Measurements from ENCODE around the gene ATXN7L3. TPM values are rescaled to one million over a fixed set of nuclear protein-coding genes. Genes with fewer than 3 reads are reported as not detected.
A peak's percentile ranks its signal among the peaks of the same experiment; 100 is the strongest.

Gene ATXN7L3
- total RNA-seq, 1 experiment from 2014 or later, result 93.1 TPM

DNA sequence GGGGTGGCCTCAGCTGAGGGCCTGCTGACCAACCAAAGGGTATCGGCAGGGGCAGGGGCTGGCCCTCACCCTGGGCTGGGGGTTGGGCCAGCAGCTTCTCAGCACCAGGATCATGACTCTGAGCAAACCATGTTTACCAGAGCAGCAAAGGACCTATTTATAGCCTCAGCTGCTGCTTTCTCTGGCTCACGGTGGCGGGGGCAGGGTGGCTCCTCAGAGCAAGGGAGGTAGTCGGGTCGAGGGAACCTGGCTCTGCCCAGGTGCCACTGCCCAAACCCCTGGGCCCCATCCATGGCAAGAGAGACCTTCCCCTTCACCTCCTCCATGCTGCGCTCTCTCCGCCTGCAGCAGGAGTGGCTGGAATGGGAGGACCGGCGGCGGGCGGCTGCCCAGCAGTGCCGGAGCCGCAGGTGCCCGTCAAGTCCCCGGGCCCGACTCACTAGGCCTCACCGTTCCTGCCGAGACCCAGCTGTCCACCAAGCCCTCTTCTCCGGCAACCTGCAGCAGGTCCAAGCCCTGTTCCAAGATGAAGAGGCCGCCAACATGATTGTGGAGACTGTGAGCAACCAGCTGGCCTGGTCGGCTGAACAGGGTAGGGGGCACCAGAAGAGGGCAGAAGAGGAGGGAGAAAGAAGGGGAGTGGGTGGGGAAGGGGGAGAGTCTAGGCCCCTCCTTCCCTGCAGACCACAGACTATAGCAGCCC, 29.0 kb downstream of the ATXN7L3 start, which contains the start of gene ASB16:
TSS of gene ASB16 (plus strand) at position 206 of the 703 bp plus-strand sequence. CDS start at position 292, 86 bp downstream.
- Mint-ChIP-seq H3K27ac (ENCODE audit: unreplicated experiment) (no peak within 1 kb of the TSS), H3K36me3 (ENCODE audit: insufficient read depth, unreplicated experiment) (peaks cover 45% of the 10 kb centered on the region), H3K9me3 (ENCODE audit: low read depth, unreplicated experiment) (no peaks in the 10 kb centered on the region), H3K4me3 (ENCODE audit: low read depth, unreplicated experiment) (no peak within 1 kb of the TSS), H3K4me1 (ENCODE audit: low read depth, unreplicated experiment) (peaks cover 12% of the 10 kb centered on the region), H3K27me3 (ENCODE audit: unreplicated experiment) (no peaks in the 10 kb centered on the region)
- intact Hi-C loops (cut with micrococcal nuclease; ENCODE audit: unreplicated experiment), result no loop called here
- no TSS peak for BruUV-seq (replicated peaks)
- no peak for TF ChIP-seq CTCF (IDR thresholded peaks at IDR 0.05; ENCODE audit: unreplicated experiment)
- DNase-seq, result no peak
- CTCF ChIA-PET, result no interaction called here

DNA sequence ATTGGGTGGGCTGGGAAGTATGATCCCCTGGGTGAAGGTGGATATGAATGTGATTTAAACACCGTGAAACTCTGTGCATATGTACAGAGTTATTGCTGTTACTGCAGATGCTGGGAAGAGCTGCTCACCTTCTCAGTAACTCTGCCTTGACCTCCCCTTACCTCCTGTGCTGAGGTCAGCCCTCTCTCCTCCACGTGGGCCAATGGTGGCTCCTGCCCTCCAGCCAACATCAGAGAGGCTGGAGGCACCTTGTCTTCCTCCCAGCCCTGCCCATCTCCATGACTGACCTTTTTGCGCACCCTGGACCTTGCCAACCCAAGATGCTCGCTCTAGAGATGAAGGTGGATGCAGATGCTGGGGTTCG, 29.6 kb downstream of the ATXN7L3 start:
- CTCF ChIA-PET, result no interaction called here
- BruUV-seq (replicated peaks), result no TSS peak

GRCh38 chr17:44167181-44167861, 32.4 kb downstream of the ATXN7L3 start:
- BruUV-seq (replicated peaks), result no TSS peak
- peaks cover 12% of the 10 kb centered on the region for H3K4me1 Mint-ChIP-seq (ENCODE audit: low read depth, unreplicated experiment)
- H3K9me3 Mint-ChIP-seq (ENCODE audit: low read depth, unreplicated experiment), result no peaks in the 10 kb centered on the region
- H3K27me3 Mint-ChIP-seq (ENCODE audit: unreplicated experiment), result no peaks in the 10 kb centered on the region
- H3K36me3 Mint-ChIP-seq (ENCODE audit: insufficient read depth, unreplicated experiment), result peaks cover 40% of the 10 kb centered on the region
- H3K4me3 Mint-ChIP-seq (ENCODE audit: low read depth, unreplicated experiment), result no peak overlapping the region
- CTCF ChIA-PET, result interaction anchor here (0.5 to 2.1 kb wide), 8 partner anchors 8 to 400 kb away, joined by 3 to 43 read pairs (median 6); partner anchors contain the start of gene HDAC5
- H3K27ac Mint-ChIP-seq (ENCODE audit: unreplicated experiment), result peak overlapping the region; percentile 33
- intact Hi-C loops (cut with micrococcal nuclease; ENCODE audit: unreplicated experiment), result no loop called here
- no peak for DNase-seq
- no peak for TF ChIP-seq CTCF (IDR thresholded peaks at IDR 0.05; ENCODE audit: unreplicated experiment)

More for the DNA sequence above, 29.6 kb downstream of the ATXN7L3 start:
- H3K27ac Mint-ChIP-seq (ENCODE audit: unreplicated experiment), result no peak overlapping the region
- H3K27me3 Mint-ChIP-seq (ENCODE audit: unreplicated experiment), result no peaks in the 10 kb centered on the region
- no peak for DNase-seq
- peaks cover 45% of the 10 kb centered on the region for H3K36me3 Mint-ChIP-seq (ENCODE audit: insufficient read depth, unreplicated experiment)
- H3K9me3 Mint-ChIP-seq (ENCODE audit: low read depth, unreplicated experiment), result no peaks in the 10 kb centered on the region
- TF ChIP-seq CTCF (IDR thresholded peaks at IDR 0.05; ENCODE audit: unreplicated experiment), result no peak
- no peak overlapping the region for H3K4me3 Mint-ChIP-seq (ENCODE audit: low read depth, unreplicated experiment)
- peaks cover 12% of the 10 kb centered on the region for H3K4me1 Mint-ChIP-seq (ENCODE audit: low read depth, unreplicated experiment)
- intact Hi-C loops (cut with micrococcal nuclease; ENCODE audit: unreplicated experiment), result no loop called here

DNA sequence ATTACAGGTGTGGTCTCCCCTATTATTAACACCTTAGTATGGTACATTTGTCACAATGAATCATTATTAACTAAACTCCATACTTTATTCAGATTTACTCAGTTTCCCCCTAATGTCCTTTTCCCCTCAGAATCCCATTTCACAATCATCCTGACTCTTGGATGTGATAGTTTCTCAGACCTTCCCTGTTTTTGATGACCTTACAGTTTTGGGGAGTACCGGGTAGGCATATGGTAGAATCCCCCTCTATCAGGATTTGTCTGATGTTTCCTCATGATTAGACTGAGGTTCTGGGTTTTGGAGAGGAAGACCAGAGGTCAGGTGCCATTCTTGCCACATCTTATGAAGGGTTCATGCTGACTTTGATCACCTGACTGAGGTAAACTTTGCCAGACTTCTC, 35.2 kb downstream of the ATXN7L3 start:
- H3K4me3 Mint-ChIP-seq (ENCODE audit: low read depth, unreplicated experiment), result no peak overlapping the region
- H3K4me1 Mint-ChIP-seq (ENCODE audit: low read depth, unreplicated experiment), result peaks cover 12% of the 10 kb centered on the region
- H3K27ac Mint-ChIP-seq (ENCODE audit: unreplicated experiment), result peak overlapping the region; percentile 42
- intact Hi-C loops (cut with micrococcal nuclease; ENCODE audit: unreplicated experiment), result no loop called here
- no TSS peak for BruUV-seq (replicated peaks)
- CTCF ChIA-PET, result no interaction called here
- H3K27me3 Mint-ChIP-seq (ENCODE audit: unreplicated experiment), result no peaks in the 10 kb centered on the region
- no peak for TF ChIP-seq CTCF (IDR thresholded peaks at IDR 0.05; ENCODE audit: unreplicated experiment)
- DNase-seq, result no peak
- H3K9me3 Mint-ChIP-seq (ENCODE audit: low read depth, unreplicated experiment), result no peaks in the 10 kb centered on the region
- peaks cover 32% of the 10 kb centered on the region for H3K36me3 Mint-ChIP-seq (ENCODE audit: insufficient read depth, unreplicated experiment)

Measured in Calu3 (cell line).